IPS-18a (cell line): Measurements from ENCODE around the gene EXOSC6.
"Not testable (repeated sequence)": the region's sequence is repeated elsewhere in the genome, so short reads cannot be mapped to it uniquely, and the experiment has no call there.

Source experiments
- H3K27ac ChIP-seq: one replicate; pipeline ENCODE4 v1.5.1; 2013; ENCODE audit warnings: low read length
- H3K27me3 ChIP-seq: one replicate; pipeline ENCODE4 v1.6.1; 2013; ENCODE audit warnings: mild to moderate bottlenecking, low read length; ENCODE audit not compliant: control insufficient read depth, insufficient read depth
- H3K36me3 ChIP-seq: one replicate; pipeline ENCODE4 v1.6.1; 2013; ENCODE audit warnings: low read depth, low read length; ENCODE audit not compliant: control insufficient read depth
- H3K4me1 ChIP-seq: one replicate; pipeline ENCODE4 v1.6.1; 2013; ENCODE audit warnings: low read depth, low read length; ENCODE audit not compliant: control insufficient read depth
- H3K4me3 ChIP-seq: one replicate; pipeline ENCODE4 v1.5.1; 2013; ENCODE audit warnings: low read length
- H3K9ac ChIP-seq: one replicate; pipeline ENCODE4 v1.6.1; 2013; ENCODE audit warnings: mild to moderate bottlenecking, low read length, moderate library complexity
- H3K9me3 ChIP-seq: one replicate; pipeline ENCODE4 v1.6.1; 2013; ENCODE audit warnings: low read depth, low read length; ENCODE audit not compliant: control insufficient read depth

EXOSC6 gene

DNA sequence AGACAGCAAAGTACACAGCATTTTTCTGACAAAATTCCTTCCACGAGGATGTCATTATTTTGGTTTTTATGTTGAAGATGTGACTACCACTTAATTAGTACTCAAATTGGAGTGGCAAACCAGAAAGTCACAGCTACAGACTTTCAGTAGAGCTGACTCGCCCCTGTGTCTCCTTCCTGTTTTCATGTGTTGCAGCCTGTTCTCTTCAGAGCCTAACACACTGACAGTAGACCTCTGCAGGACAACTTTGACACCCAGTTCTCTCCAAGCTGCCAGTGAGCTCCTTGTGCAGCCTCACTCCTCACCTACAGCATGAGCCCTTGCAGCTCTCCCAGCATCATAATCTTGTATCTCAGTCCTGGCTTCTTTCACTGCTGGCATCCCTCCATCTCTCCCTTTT, 29.2 kb downstream of the EXOSC6 start:
- H3K4me3 ChIP-seq, H3K27me3 ChIP-seq, H3K9me3 ChIP-seq, H3K36me3 ChIP-seq, H3K9ac ChIP-seq, H3K4me1 ChIP-seq, H3K27ac ChIP-seq: not testable (repeated sequence)

DNA sequence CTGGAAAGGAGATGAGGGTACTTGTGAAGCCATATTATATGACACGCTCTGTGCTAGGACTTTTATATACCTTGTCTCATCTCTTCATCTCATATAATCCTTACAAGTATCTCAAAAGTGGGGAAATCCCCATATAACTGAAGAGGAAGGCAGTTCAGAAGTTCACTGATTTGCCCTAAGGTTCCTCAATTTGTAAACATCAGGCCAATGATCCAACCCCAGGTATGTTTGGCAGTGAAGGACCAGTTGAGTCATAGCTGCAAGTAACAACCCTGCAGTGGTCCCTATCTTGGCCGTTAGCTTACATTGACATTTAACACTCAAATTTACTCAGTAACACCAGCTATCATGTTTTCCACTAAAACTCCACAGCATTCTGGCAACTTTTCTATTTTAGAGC, 33.2 kb downstream of the EXOSC6 start:
- H3K27me3 ChIP-seq, H3K4me1 ChIP-seq, H3K27ac ChIP-seq, H3K9ac ChIP-seq, H3K9me3 ChIP-seq, H3K4me3 ChIP-seq, H3K36me3 ChIP-seq: not testable (repeated sequence)

DNA sequence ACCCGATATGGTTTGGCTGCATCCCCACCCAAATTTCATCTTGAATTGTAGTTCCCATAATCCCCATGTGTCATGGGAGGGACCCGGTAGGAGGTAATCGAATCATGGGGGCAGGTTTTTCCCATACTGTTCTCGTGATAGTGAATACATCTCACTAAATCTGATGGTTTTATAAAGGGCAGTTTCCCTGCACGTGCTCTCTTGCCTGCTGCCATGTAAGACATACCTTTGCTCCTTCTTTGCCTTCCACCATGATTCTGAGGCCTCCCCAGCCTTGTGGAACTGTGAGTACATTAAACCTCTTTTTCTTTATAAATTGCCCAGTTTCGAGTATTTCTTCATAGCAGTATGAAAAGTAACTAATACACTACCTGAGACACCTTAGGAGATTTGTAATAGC, 45.4 kb downstream of the EXOSC6 start:
- not testable (repeated sequence) for H3K4me3 ChIP-seq, H3K4me1 ChIP-seq, H3K36me3 ChIP-seq, H3K9ac ChIP-seq, H3K27me3 ChIP-seq, H3K9me3 ChIP-seq, H3K27ac ChIP-seq

DNA sequence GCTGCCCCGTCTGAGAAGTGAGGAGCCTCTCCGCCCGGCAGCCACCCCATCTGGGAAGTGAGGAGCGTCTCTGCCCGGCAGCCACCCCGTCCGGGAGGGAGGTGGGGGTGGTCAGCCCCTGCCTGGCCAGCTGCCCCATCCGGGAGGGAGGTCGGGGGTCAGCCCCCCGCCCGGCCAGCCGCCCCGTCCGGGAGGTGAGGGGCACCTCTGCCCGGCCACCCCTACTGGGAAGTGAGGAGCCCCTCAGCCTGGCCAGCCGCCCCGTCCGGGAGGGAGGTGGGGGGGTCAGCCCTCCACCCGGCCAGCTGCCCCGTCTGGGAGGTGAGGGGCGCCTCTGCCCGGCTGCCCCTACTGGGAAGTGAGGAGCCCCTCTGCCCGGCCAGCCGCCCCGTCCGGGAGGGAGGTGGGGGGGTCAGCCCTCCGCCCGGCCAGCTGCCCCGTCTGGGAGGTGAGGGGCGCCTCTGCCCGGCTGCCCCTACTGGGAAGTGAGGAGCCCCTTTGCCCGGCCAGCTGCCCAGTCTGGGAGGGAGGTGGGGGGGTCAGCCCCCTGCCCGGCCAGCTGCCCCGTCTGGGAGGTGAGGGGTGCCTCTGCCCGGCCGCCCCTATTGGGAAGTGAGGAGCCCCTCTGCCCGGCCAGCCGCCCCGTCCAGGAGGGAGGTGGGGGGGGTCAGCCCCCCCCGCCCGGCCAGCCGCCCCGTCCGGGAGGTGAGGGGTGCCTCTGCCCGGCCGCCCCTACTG, 46.9 kb downstream of the EXOSC6 start:
- H3K4me1 ChIP-seq, H3K27ac ChIP-seq, H3K36me3 ChIP-seq, H3K9ac ChIP-seq, H3K9me3 ChIP-seq, H3K27me3 ChIP-seq, H3K4me3 ChIP-seq: not testable (repeated sequence)

DNA sequence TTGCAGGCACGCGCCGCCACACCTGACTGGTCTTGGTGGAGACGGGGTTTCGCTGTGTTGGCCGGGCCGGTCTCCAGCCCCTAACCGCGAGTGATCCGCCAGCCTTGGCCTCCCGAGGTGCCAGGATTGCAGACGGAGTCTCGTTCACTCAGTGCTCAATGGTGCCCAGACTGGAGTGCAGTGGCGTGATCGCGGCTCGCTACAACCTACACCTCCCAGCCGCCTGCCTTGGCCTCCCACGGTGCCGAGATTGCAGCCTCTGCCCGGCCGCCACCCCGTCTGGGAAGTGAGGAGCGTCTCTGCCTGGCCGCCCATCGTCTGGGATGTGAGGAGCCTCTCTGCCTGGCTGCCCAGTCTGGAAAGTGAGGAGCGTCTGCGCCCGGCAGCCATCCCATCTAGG, 47.7 kb downstream of the EXOSC6 start:
- not testable (repeated sequence) for H3K27ac ChIP-seq, H3K27me3 ChIP-seq, H3K9me3 ChIP-seq, H3K4me3 ChIP-seq, H3K4me1 ChIP-seq, H3K36me3 ChIP-seq, H3K9ac ChIP-seq

DNA sequence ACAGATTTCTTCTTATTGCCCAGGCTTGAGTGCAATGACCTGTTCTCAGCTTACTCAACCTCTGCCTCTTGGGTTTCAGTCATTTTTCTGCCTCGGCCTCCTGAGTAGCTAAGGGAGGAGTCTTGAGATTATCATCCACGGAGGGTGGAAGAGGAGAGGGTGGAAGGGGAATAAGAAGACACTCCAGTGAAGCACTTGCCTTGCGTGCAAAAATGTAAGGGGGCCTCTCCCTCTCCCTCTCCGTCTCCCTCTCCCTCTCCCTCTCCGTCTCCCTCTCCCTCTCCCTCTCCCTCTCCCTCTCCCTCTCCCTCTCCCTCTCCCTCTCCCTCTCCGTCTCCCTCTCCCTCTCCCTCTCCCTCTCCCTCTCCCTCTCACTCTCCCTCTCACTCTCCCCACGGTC, 48.2 kb downstream of the EXOSC6 start:
- not testable (repeated sequence) for H3K9ac ChIP-seq, H3K9me3 ChIP-seq, H3K4me3 ChIP-seq, H3K27ac ChIP-seq, H3K36me3 ChIP-seq, H3K27me3 ChIP-seq, H3K4me1 ChIP-seq

DNA sequence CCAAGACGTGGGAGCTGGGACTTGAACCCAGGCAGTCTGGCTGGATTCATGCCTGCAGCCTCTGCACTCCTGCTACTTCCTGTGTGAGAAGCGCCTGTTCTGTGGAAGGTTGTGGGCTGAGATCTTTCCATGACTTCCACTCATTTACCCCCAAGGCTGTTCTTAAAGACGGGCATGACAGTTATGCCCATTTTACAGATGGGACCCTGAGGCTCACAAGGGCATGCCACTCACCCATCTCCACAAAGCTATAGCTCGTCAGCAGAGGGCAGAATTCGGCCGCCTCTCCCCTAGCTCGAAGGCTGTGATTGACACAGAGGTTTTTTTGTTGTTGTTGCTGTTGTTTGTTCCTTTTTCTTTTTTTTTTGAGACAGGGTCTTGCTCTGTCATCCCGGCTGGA, 51.7 kb downstream of the EXOSC6 start:
- not testable (repeated sequence) for H3K4me1 ChIP-seq, H3K27me3 ChIP-seq, H3K9me3 ChIP-seq, H3K4me3 ChIP-seq, H3K27ac ChIP-seq, H3K9ac ChIP-seq, H3K36me3 ChIP-seq

DNA sequence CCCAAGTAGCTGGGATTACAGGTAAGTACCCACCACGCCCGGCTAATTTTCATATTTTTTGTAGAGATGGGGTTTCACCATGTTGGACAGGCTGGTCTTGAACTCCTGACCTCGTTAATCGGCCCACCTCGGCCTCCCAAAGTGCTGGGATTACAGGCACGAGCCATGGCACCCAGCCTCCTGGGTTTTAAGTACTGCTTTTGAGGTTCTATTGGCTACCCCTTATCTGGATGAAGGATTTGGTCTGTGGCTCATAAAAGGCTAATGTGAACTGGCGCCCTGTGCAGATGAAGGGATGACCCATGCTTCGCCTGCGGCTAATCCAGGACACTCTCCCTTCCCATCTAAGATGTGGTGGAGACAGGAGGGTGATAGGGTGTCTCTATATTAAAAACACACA, 52.6 kb downstream of the EXOSC6 start:
- H3K9me3 ChIP-seq, H3K9ac ChIP-seq, H3K4me1 ChIP-seq, H3K27me3 ChIP-seq, H3K27ac ChIP-seq, H3K36me3 ChIP-seq, H3K4me3 ChIP-seq: not testable (repeated sequence)

DNA sequence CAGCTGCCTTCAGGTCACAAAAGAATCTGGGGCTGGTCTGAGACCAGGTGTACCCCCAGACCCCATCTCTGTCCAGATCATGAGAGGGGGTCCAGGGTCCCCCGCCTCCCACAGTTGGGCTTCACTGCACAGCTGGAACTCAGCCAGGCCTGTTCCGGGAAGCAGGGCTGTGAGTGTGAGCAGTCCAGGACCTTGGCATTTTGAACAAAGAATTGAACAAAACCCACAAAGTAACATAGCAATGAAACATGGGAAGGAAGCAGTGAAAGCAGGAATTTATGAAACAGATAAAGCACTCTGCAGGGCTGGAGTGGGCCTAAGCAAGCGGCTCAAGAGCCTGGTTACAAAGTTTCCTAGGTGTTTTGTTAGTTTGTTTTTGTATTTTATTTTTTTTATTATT, 53.1 kb downstream of the EXOSC6 start:
- not testable (repeated sequence) for H3K4me1 ChIP-seq, H3K36me3 ChIP-seq, H3K4me3 ChIP-seq, H3K9ac ChIP-seq, H3K27me3 ChIP-seq, H3K9me3 ChIP-seq, H3K27ac ChIP-seq

DNA sequence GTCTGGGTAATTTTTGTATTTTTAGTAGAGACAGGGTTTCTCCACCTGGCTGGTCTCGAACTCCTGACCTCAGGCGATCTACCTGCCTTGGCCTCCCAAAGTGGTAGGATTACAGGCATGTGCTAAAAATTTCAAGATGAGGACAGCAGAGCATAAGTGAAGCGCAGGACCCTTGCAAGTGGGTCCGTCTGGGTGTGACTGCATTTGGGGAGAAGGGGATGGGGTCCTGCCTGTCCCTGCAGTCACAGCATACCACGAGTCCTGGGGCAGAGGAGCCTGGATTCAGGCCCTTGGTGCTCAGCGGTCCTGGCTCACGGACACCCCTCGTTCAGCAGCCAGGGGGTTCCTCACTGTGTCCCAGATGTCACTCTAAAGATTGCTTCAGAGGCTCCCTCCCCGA, 53.5 kb downstream of the EXOSC6 start:
- not testable (repeated sequence) for H3K9ac ChIP-seq, H3K9me3 ChIP-seq, H3K36me3 ChIP-seq, H3K4me1 ChIP-seq, H3K27me3 ChIP-seq, H3K27ac ChIP-seq, H3K4me3 ChIP-seq

DNA sequence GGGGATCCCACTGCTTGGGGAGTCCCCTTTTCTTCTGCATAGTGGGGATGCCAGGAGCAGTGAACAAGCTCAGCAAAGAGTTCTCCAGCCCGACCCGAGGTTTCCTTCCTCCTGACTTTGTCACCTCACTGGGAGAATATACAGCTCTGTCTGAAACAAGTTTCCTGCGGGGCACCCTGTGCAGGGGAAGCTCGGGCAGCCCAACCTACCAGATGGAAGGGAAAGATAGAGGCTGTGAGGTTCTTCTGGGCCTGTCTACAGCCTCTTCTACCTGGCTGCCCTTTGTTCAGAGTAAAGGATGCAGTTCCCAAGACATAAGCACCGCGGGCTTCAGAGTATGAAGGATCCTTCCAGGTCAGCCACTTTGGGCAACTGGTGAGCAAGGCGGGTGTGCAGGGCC, 54.1 kb downstream of the EXOSC6 start:
- H3K27me3 ChIP-seq, H3K4me1 ChIP-seq, H3K36me3 ChIP-seq, H3K4me3 ChIP-seq, H3K27ac ChIP-seq, H3K9ac ChIP-seq, H3K9me3 ChIP-seq: not testable (repeated sequence)
